Body of pancreas (tissue), 4 donors: ENCODE measurements around the gene NDEL1. TPM values are rescaled to one million over a fixed set of nuclear protein-coding genes. Genes with fewer than 3 reads are reported as not detected.

Experiments used
- ATAC-seq: fragments of 150-250 bp; one replicate; pipeline ENCODE4 v1.9.1; 2016
- DNase-seq, 4 donors: peaks; one replicate each; pipeline ENCODE4 v3.0.0-alpha.2; 2019
- H3K27ac ChIP-seq, 4 donors: fragments of 200-600 bp; sonication (generic); 1 replicate in 3 of 4; 2 replicates in 1 of 4; pipeline versions ENCODE4 v1.5.1 to v1.6.1; 2016 to 2019; ENCODE audit warnings: mild to moderate bottlenecking in 1 of 4, mixed read lengths in 1 of 4, moderate library complexity in 1 of 4
- H3K27me3 ChIP-seq, 2 donors: fragments of 200-600 bp; sonication (generic); one replicate each; pipeline ENCODE4 v1.6.0; 2016; ENCODE audit warnings: mild to moderate bottlenecking in 1 of 2
- H3K36me3 ChIP-seq, 2 donors: fragments of 200-600 bp; sonication (generic); replicated peaks in 1 of 2; 2 replicates each; pipeline ENCODE4 v1.5.1; 2016; ENCODE audit warnings: low read depth in 2 of 2; ENCODE audit not compliant: insufficient read depth in 1 of 2
- H3K4me1 ChIP-seq: fragments of 200-600 bp; sonication (generic); one replicate; pipeline ENCODE4 v1.6.0; 2016
- H3K4me3 ChIP-seq, 2 donors: fragments of 200-600 bp; sonication (generic); 1 replicate in 1 of 2; 2 replicates in 1 of 2; pipeline ENCODE4 v1.5.1; 2016 to 2019
- H3K9me3 ChIP-seq, 3 donors: fragments of 200-600 bp; sonication (generic); 1 replicate in 2 of 3; 2 replicates in 1 of 3; pipeline ENCODE4 v1.5.1; 2016
- POLR2A ChIP-seq, 3 donors: fragments of 450-650 bp; IDR thresholded peaks; one replicate each; pipeline ENCODE4 v1.6.1; 2016; ENCODE audit warnings: antibody characterized with exemption in 3 of 3, mild to moderate bottlenecking in 2 of 3
- WGBS, 2 donors: methylation state at CpG; one replicate each; pipeline ENCODE4 v1.1.5; 2017; 5-methylcytosine and 5-hydroxymethylcytosine counted together
- intact Hi-C: fragments of 100-400 bp; cut with DNase I; formaldehyde crosslinking; loops from one replicate; pipeline ENCODE4 v1.15.1; 2023
- total RNA-seq, 2 donors: library from RNA; depleted of rRNA; stranded (reverse); fragments of >200 nt; gene quantifications; one replicate each; pipeline ENCODE4 v1.1.0, GENCODE V29; 2016
- TF ChIP-seq, protein P1 (sequence below), 7 experiments: fragments of 450-650 bp in 4 of 7; fragments of 200-600 bp in 3 of 7; sonication (generic) in 3 of 7; IDR thresholded peaks; one replicate each; pipeline ENCODE4 v1.5.1; 2016 to 2019; ENCODE audit warnings: antibody characterized with exemption in 7 of 7

NDEL1 gene
- total RNA-seq, 2 donors from 2014 or later, result 26.2 to 39.6 TPM

DNA sequence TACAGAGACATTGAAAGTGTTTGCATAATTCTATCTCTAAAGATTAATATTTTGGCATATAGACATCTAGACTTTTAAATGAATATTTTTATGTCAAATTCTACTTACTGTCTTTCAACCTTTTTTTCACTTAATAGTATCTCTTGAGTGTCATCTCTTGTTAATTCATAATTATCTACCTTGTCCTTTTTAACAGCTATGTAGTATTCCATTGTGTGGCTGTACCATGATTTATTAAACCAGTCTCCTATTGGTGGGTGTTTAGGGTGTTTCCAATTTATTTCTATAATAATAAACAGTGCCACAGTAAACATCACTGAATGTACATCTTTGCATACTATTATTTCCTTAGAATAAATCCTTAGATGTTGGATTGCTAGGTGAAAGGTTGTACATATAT lies 21.7 kb upstream of the NDEL1 start:
- H3K4me3 ChIP-seq, result no peak overlapping the region
- intact Hi-C loops, result no loop called here

GRCh38 chr17:8417806-8418205 lies 17.9 kb upstream of the NDEL1 start:
- ATAC-seq (no peak), DNase-seq (peak in 1 of 4 donors; percentile 19)
- Histone ChIP-seq H3K9me3 (no peaks in the 10 kb centered on the region), H3K27me3 (no peaks in the 10 kb centered on the region), H3K4me1 (peaks cover 17% of the 10 kb centered on the region), H3K4me3 (no peak overlapping the region), H3K36me3 (no peaks in the 10 kb centered on the region), H3K27ac (no peak overlapping the region)
- WGBS, 2 donors, result 76 to 89% methylated on average over 4 of the region's 4 CpGs
- intact Hi-C loops, result no loop called here
- TF ChIP-seq POLR2A (IDR thresholded peaks at IDR 0.05), result peak in 1 of 3 donors; percentile 5
- TF ChIP-seq, protein P1, sequence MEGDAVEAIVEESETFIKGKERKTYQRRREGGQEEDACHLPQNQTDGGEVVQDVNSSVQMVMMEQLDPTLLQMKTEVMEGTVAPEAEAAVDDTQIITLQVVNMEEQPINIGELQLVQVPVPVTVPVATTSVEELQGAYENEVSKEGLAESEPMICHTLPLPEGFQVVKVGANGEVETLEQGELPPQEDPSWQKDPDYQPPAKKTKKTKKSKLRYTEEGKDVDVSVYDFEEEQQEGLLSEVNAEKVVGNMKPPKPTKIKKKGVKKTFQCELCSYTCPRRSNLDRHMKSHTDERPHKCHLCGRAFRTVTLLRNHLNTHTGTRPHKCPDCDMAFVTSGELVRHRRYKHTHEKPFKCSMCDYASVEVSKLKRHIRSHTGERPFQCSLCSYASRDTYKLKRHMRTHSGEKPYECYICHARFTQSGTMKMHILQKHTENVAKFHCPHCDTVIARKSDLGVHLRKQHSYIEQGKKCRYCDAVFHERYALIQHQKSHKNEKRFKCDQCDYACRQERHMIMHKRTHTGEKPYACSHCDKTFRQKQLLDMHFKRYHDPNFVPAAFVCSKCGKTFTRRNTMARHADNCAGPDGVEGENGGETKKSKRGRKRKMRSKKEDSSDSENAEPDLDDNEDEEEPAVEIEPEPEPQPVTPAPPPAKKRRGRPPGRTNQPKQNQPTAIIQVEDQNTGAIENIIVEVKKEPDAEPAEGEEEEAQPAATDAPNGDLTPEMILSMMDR (IDR thresholded peaks at IDR 0.05), result no peak

More for the DNA sequence above, 21.7 kb upstream of the NDEL1 start:
- DNase-seq (no peak), ATAC-seq (no peak)
- H3K27ac ChIP-seq, result no peak overlapping the region
- H3K27me3 ChIP-seq, result no peaks in the 10 kb centered on the region
- H3K36me3 ChIP-seq, result no peaks in the 10 kb centered on the region
- H3K9me3 ChIP-seq, result no peaks in the 10 kb centered on the region
- peaks cover 7% of the 10 kb centered on the region for H3K4me1 ChIP-seq
- TF ChIP-seq, protein P1 (IDR thresholded peaks at IDR 0.05), result no peak
- TF ChIP-seq POLR2A (IDR thresholded peaks at IDR 0.05), result no peak

DNA sequence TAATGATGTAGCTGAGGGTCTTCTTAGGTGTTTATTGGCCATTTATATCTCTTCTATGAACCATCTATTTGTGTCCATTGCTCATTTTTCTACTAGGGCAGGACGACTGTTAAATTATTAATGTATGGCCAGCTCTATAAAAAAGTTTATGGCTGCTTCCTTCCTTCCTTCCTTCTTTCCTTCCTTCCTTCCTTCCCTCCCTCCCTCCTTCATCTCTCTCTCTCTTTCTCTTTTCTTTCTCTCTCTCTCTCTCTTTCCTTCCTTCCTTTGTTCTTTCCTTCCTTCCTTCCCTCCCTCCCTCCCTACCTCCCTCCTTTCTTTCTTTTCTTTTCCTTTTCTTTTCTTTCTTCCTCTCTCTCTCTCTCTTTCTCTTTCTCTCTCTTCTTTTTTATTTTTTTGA lies 17.2 kb upstream of the NDEL1 start:
- WGBS, 2 donors, result 50 to 78% methylated on average over 1 of the region's 1 CpG
- Histone ChIP-seq H3K36me3 (no peaks in the 10 kb centered on the region), H3K27me3 (no peaks in the 10 kb centered on the region), H3K4me3 (no peak overlapping the region), H3K9me3 (no peaks in the 10 kb centered on the region), H3K27ac (no peak overlapping the region), H3K4me1 (peaks cover 17% of the 10 kb centered on the region)
- intact Hi-C loops, result no loop called here
- no peak for DNase-seq
- TF ChIP-seq, protein P1 (IDR thresholded peaks at IDR 0.05), result no peak
- TF ChIP-seq POLR2A (IDR thresholded peaks at IDR 0.05), result no peak
- no peak for ATAC-seq

DNA sequence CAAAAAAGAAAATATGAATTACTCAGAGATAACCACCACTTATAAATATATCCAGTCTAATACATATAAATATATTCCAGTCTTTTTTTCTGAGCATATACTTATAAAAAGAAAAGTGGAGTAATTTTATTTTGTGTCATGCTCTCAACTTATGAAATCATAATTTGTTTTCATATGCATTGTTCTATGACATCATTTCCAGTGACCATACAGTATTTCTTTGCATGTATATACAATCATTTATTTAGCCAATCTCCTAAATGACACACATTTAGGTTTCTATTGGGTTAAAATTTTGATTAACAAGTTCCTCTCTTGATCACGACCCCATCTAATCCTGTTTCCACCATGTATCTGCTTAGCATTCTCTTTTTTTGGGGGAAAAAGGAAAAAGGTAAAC lies 16.4 kb upstream of the NDEL1 start:
- Histone ChIP-seq H3K27ac (peak overlapping the region in 1 of 4 donors; percentile 60), H3K9me3 (no peaks in the 10 kb centered on the region)
- 23 to 33% methylated on average over 1 of the region's 1 CpG for WGBS, 2 donors

More for the DNA sequence above, 16.4 kb upstream of the NDEL1 start:
- no peak overlapping the region for H3K4me3 ChIP-seq
- no peaks in the 10 kb centered on the region for H3K27me3 ChIP-seq
- intact Hi-C loops, result no loop called here
- H3K4me1 ChIP-seq, result peaks cover 17% of the 10 kb centered on the region
- no peaks in the 10 kb centered on the region for H3K36me3 ChIP-seq
- ATAC-seq (no peak), DNase-seq (no peak)
- TF ChIP-seq POLR2A (IDR thresholded peaks at IDR 0.05), result no peak
- TF ChIP-seq, protein P1 (IDR thresholded peaks at IDR 0.05), result no peak
